HEK293 (cell line): Measurements from ENCODE around the gene HSD17B14.

Source experiments
- BCL11A ChIP-seq: fragments of 450-650 bp; formaldehyde crosslinking; IDR thresholded peaks from 2 replicates; pipeline ENCODE4 v1.5.1; 2016; ENCODE audit warnings: low read depth, missing biosample characterization, missing genetic modification characterization
- CTCF ChIP-seq: fragments of 450-650 bp; formaldehyde crosslinking; IDR thresholded peaks from 2 replicates; pipeline ENCODE4 v1.5.1; 2016; ENCODE audit warnings: missing biosample characterization, missing genetic modification characterization
- HOXA7 ChIP-seq: sonication (generic); formaldehyde crosslinking; IDR thresholded peaks from 2 replicates; pipeline ENCODE4 v1.8.1; 2022; ENCODE audit warnings: missing genetic modification reagents, borderline replicate concordance
- PATZ1 ChIP-seq: fragments of 450-650 bp; formaldehyde crosslinking; IDR thresholded peaks from 2 replicates; pipeline ENCODE4 v1.5.1; 2016; ENCODE audit warnings: missing biosample characterization, missing genetic modification characterization
- REST ChIP-seq: fragments of 450-650 bp; formaldehyde crosslinking; IDR thresholded peaks from 2 replicates; pipeline ENCODE4 v1.5.1; 2016; ENCODE audit warnings: missing biosample characterization, missing genetic modification characterization
- SCRT2 ChIP-seq: fragments of 450-650 bp; formaldehyde crosslinking; IDR thresholded peaks from 2 replicates; pipeline ENCODE4 v1.5.1; 2016; ENCODE audit warnings: missing biosample characterization, missing genetic modification characterization
- YY1 ChIP-seq: fragments of 450-650 bp; formaldehyde crosslinking; IDR thresholded peaks from 2 replicates; pipeline ENCODE4 v1.5.1; 2018; ENCODE audit warnings: missing biosample characterization, missing genetic modification characterization
- ZBTB1 ChIP-seq: fragments of 450-650 bp; formaldehyde crosslinking; IDR thresholded peaks from 2 replicates; pipeline ENCODE4 v1.5.1; 2016; ENCODE audit warnings: missing biosample characterization, missing genetic modification characterization
- ZNF335 ChIP-seq: fragments of 450-650 bp; formaldehyde crosslinking; conservative IDR thresholded peaks from 2 replicates; pipeline ENCODE4 v1.5.1; 2016; ENCODE audit warnings: missing biosample characterization, missing genetic modification characterization
- ZNF391 ChIP-seq: fragments of 450-650 bp; formaldehyde crosslinking; IDR thresholded peaks from 2 replicates; pipeline ENCODE4 v1.5.1; 2016; ENCODE audit warnings: low read depth, missing biosample characterization, missing genetic modification characterization, borderline replicate concordance
- ZNF423 ChIP-seq: fragments of 450-650 bp; formaldehyde crosslinking; IDR thresholded peaks from 2 replicates; pipeline ENCODE4 v1.5.1; 2016; ENCODE audit warnings: missing biosample characterization, missing genetic modification characterization
- ZNF549 ChIP-seq: fragments of 450-650 bp; IDR thresholded peaks from 2 replicates; pipeline ENCODE4 v1.5.1; 2018; ENCODE audit warnings: missing biosample characterization, missing genetic modification characterization, mild to moderate bottlenecking, inconsistent platforms, moderate library complexity
- ZNF747 ChIP-seq: fragments of 450-650 bp; formaldehyde crosslinking; IDR thresholded peaks from 2 replicates; pipeline ENCODE4 v1.5.1; 2016; ENCODE audit warnings: missing biosample characterization, missing genetic modification characterization

GRCh38 chr19:48814895-48815294, 21.4 kb downstream of the HSD17B14 start:
- TF ChIP-seq ZNF549 (no peak), YY1 (no peak), ZNF391 (tag by site-specific recombination) (no peak), CTCF (no peak), BCL11A (no peak), ZNF747 (tag by site-specific recombination) (no peak), ZNF335 (no peak), ZNF423 (no peak), REST (tag by site-specific recombination) (no peak), ZBTB1 (no peak), PATZ1 (tag by site-specific recombination) (no peak), HOXA7 (CRISPR knock-in tag) (no peak), SCRT2 (tag by site-specific recombination) (no peak)
